ENCODE results near the gene KLF13.

Gene KLF13

GRCh38 chr15:31300208-31300661, 26.4 kb upstream of the KLF13 start:
- no peak for DNase-seq (ENCODE audit: low read depth in 2 of 2)

GRCh38 chr15:31300981-31301672, 25.5 kb upstream of the KLF13 start:
- no peak for DNase-seq (ENCODE audit: low read depth in 2 of 2)

DNA sequence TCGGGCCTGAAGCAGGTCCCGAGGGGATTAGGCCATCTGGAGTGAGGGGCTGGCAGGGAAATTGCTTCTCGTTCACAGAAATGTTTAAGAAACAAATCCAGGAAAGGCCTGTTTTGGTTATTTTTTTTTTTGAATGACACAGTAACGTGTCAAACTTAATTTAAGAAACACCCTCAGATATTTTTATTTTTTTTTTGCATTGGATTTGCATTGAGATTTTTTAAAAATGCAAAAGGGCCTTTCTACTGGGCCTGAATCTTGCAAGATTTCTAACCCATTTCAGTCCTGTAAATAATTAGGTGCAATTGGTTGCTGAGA, 25.0 kb upstream of the KLF13 start:
- DNase-seq (ENCODE audit: low read depth in 2 of 2): no peak

DNA sequence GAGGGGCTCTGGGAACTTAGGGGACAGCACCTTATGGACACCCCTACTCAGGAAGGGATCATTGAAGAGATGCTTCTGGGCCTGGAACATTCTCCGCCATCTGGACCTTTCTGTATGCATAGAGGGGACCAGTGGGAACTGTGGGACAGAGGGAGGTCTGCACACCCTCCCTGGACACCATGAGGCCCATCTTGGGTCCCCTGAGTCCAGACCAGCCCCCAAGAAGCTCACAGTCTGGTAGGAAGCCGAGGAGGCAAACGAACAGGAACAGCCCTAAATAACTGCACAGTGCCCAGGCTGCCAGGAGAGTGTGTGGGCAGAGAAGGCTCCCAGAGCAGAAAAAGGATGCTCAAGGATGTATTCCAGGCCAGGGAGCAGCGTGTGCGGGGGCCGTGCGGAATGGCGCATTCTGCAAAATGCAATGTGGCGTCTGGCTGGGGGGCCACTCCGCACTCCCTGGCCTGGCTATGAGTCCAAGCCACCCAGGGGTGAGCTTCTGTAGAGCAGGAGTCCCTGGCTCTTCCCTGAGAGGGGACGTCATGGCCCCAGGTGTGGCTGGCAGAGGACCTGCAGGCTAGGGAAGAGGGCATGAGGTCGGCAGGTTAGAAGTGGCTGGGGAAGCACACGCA, 24.5 kb upstream of the KLF13 start:
- DNase-seq (ENCODE audit: low read depth in 2 of 2): no peak

DNA sequence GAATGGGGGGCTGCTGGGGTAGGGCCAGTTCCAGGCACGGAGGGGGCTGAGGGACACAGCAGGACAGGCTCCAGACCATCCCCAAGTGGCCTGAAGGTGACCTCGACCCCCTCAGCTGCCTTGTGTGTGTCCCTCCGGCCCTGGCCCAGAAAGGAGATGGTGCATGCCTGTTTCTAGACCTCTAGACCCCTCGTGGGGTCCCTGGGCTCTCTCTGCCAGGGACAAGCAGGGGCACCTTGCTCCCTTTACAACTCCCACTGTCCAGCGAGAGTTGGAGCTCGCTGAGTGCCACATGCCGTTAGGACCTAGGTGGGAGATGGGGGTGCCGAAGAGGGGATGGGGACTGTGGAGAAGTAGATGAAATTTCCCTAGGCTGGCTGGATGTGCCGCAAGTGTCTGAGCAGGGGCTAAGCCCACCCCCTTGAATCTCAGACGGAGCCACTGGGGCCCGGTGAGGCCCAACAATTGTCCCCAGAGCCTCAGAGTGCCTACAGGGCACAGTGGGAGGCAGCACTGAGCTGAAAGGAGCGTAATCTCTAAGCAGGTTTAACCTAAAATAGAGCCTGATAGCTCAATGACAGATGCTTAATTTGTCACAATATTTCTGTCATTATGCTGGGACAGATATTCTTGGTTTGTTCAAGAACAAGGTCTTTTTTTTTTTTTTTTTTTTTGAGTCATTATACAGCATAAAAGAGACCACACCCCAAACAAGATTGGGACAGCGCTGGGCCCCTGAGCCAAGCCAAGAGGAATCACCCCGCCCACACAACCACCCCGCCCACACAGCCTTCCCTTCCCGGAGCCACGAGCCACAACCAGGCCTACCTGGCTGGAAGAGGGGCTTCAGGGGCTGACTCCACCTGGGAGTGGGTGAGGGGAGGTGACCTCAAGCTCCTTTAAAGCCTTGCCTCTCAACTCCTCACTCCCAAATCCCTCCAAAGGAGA, 23.6 kb upstream of the KLF13 start:
- DNase-seq (ENCODE audit: low read depth in 2 of 2): no peak

- DNase-seq (ENCODE audit: low read depth in 2 of 2): no peak
Observed at GRCh38 chr15:31303726-31304648, 22.6 kb upstream of the KLF13 start.

GRCh38 chr15:31304751-31305365, 21.8 kb upstream of the KLF13 start:
- DNase-seq (ENCODE audit: low read depth in 2 of 2): no peak

- no peak for DNase-seq (ENCODE audit: low read depth in 2 of 2)
Observed at GRCh38 chr15:31305375-31305774, 21.3 kb upstream of the KLF13 start.

GRCh38 chr15:31305796-31306425, 20.7 kb upstream of the KLF13 start:
- DNase-seq (ENCODE audit: low read depth in 2 of 2): no peak

GRCh38 chr15:31306426-31307269, 20.0 kb upstream of the KLF13 start:
- no peak for DNase-seq (ENCODE audit: low read depth in 2 of 2)

DNA sequence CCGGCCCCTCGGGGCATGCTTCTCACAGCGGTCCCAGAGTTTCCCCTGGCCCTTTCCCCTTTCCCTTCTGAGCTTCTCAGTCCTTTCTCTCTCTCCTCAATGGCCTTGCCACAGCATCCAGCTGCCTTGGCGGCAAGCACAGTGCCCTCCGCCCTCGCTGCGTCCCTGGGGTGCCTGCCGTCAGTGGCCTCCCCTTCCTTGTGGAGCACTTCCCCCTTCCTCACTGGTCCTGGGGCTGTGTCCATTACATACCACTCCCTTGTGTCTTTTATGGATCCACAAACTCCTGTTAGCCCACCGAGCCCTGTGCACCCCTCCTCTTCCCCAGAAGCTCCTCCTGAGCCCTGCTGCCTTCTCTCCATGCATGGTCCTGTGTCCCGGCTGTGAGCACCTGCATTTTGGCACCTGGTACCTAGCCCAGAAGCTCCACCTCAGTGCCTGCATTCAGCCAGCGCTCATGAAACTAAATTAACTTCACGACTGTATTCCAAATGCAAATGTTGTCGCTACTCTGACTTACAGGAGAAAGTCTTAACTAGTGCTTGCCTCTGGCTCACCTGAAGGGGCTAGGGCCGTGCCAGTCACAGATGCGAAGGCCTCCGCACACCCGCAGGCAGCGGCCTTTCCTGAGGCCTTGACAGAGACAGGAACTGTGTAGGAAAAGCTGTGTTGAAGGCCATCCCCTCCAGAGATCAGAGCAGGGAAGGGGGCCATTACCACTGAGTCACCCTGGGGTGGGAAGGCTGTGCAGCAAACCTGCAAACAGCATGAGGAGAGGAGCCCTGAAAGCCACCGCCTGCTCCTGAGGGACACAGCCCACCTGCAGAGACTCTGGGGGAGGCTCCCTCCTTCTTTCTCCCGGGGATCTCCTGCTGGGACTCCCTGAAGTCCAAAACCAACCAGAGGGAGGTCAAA, 19.1 kb upstream of the KLF13 start:
- no peak for DNase-seq (ENCODE audit: low read depth in 2 of 2)

DNA sequence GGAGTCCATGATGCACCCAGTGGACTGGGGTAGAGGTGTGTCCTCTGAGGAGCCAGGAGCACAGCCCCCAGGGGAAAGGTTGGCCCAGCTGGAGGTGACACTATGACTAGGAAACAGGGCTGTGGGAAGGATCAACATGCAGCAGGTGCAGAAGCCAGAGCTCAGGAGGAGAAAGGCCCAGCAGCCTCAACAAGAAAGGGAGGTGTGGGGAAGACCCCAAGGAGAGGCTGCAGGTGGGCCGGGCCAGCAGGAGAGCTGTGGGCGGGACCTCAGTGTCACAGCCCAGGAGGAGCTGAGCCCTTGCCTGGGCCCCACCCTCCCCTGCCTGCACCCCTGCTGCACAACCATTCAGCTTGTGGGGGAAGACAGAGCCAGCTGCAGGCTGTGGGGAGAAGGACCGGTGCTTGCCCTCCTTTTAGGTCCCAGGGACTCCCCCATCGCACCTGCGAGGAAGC, 18.4 kb upstream of the KLF13 start:
- DNase-seq (ENCODE audit: low read depth in 2 of 2): no peak

GRCh38 chr15:31309893-31310606, 16.6 kb upstream of the KLF13 start:
- no peak for DNase-seq (ENCODE audit: low read depth in 2 of 2)

- DNase-seq (ENCODE audit: low read depth in 2 of 2): no peak
Observed at GRCh38 chr15:31311735-31312619, 14.7 kb upstream of the KLF13 start.

DNA sequence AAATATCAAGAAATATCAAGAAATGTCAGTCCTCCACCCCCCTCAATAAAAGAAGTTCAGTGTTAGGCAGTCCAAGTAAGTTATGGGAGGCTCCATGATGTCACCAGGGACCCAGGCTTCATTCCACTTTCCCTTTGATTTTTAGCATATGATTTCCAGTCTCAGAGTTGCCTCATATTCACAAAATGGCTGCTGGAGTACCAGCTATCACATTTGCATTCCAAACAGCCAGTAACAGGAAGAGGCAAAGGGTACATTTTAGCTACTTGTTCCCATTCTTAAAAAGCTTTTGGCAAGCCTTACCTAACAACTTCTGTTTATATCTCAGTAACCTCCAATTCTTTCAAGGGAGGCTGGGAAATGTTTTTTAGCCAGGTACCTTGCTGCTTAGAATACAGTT, 13.4 kb upstream of the KLF13 start:
- DNase-seq (ENCODE audit: low read depth in 2 of 2): no peak

GRCh38 chr15:31314380-31314779, 12.3 kb upstream of the KLF13 start:
- DNase-seq (ENCODE audit: low read depth in 2 of 2): no peak
